ENCODE results near the gene TRAF2.

The TRAF2 gene

GRCh38 chr9:136944212-136944518, 57.8 kb downstream of the TRAF2 start:
- H3K4me1 ChIP-seq (ENCODE audit: control insufficient read depth, insufficient read depth, low read length): peaks cover 13% of the 10 kb centered on the region
- H3K9me3 ChIP-seq (ENCODE audit: control insufficient read depth, insufficient read depth, low read depth, low read length): no peaks in the 10 kb centered on the region
- 0 out of 2 replicates have a peak overlapping the region, but pooled peaks have one; percentile 34 for H3K27ac ChIP-seq (ENCODE audit: low read depth, low read length)
- peaks cover 36% of the 10 kb centered on the region for H3K36me3 ChIP-seq (ENCODE audit: control insufficient read depth, insufficient read depth, low read length)
- H3K27me3 ChIP-seq (ENCODE audit: control insufficient read depth, insufficient read depth, low read length): no peaks in the 10 kb centered on the region
- H3K9ac ChIP-seq (ENCODE audit: low read length): peak overlapping the region; percentile 87
- H3K4me3 ChIP-seq (ENCODE audit: low read depth, low read length): peak overlapping the region; percentile 87

DNA sequence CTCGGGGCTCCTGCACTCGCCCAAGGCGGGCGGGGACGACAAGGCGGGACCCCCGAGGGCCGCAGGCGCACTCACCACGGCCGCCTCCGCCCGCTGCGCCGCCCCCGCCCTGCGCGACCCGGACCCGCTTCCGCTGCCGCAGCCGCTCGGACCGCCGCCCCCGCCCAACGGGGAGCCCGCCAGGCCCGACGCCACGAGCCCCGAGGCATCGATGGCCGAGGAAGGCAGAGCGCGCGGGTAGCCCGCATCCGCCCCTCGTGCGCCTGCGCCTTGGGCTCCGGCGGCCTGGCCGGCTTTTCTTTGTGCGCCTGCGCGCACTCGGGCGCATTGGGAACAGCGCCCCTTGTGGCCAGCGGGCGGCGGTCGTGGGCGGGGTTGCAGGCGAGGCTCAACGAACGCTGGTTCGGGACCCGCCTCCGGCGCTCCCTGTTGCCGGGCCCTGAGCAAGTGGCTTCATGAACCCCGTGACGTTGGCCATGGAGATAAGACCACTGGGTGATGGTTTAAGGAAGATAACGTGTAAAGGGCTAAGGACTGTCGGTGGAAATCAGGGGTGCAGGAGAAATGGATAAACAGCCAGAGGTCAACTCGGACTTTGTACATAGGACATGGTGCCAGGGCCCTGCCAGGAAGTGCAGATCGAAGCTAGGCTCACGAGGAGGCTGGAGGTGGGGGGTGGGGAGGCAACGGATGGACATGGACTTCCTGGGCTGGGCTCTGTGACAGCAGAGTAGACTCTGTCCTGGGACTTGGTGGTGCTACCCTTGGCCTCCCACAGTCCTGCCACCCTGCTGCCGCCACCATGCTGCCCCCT, 58.4 kb downstream of the TRAF2 start, which contains the start of the genes C8G and FBXW5:
Gene C8G (plus strand): TSS at position 725 of the 814 bp plus-strand sequence. CDS start 78 bp downstream, at position 803.
Gene FBXW5 (minus strand): TSS at position 220 of the 814 bp plus-strand sequence. CDS start 655 bp downstream, outside the sequence.
- H3K4me1 ChIP-seq (ENCODE audit: control insufficient read depth, insufficient read depth, low read length): peaks cover 13% of the 10 kb centered on the region
- peak within 1 kb of the TSS; percentile 87 for H3K4me3 ChIP-seq (ENCODE audit: low read depth, low read length)
- no peaks in the 10 kb centered on the region for H3K9me3 ChIP-seq (ENCODE audit: control insufficient read depth, insufficient read depth, low read depth, low read length)
- 0 out of 2 replicates have a peak within 1 kb of the TSS, but pooled peaks have one; percentile 34 for H3K27ac ChIP-seq (ENCODE audit: low read depth, low read length)
- H3K36me3 ChIP-seq (ENCODE audit: control insufficient read depth, insufficient read depth, low read length): peaks cover 31% of the 10 kb centered on the region
- H3K27me3 ChIP-seq (ENCODE audit: control insufficient read depth, insufficient read depth, low read length): no peaks in the 10 kb centered on the region
- peak within 1 kb of the TSS; percentile 87 for H3K9ac ChIP-seq (ENCODE audit: low read length)

DNA sequence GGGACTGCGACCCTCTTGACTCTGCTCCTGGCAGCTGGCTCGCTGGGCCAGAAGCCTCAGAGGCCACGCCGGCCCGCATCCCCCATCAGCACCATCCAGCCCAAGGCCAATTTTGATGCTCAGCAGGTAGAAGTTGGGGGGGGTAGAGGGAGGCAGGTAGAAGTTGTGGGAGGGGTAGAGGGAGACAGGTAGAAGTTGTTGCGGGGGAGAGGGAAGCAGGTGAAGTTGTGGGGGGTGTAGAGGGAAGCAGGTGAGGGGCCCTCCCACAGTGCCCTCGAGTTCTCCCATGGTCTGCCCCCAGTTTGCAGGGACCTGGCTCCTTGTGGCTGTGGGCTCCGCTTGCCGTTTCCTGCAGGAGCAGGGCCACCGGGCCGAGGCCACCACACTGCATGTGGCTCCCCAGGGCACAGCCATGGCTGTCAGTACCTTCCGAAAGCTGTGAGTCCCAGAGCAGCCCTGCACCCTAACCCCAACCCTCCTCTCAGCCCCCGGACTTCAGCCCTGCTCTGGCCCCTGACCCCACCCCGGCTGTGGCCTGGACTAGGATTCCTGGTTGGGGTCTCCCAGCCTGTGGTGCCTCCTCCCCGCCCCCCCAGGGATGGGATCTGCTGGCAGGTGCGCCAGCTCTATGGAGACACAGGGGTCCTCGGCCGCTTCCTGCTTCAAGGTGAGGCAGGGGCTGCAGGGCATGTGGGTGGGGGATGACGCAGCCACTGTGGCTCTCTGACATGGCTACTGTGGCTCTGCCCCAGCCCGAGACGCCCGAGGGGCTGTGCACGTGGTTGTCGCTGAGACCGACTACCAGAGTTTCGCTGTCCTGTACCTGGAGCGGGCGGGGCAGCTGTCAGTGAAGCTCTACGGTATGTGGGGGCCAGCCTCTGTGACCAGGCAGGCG, 59.3 kb downstream of the TRAF2 start:
- Histone ChIP-seq H3K9me3 (ENCODE audit: control insufficient read depth, insufficient read depth, low read depth, low read length) (no peaks in the 10 kb centered on the region), H3K4me1 (ENCODE audit: control insufficient read depth, insufficient read depth, low read length) (peaks cover 17% of the 10 kb centered on the region), H3K9ac (ENCODE audit: low read length) (no peak overlapping the region), H3K36me3 (ENCODE audit: control insufficient read depth, insufficient read depth, low read length) (peaks cover 23% of the 10 kb centered on the region), H3K27ac (ENCODE audit: low read depth, low read length) (no peak overlapping the region), H3K27me3 (ENCODE audit: control insufficient read depth, insufficient read depth, low read length) (no peaks in the 10 kb centered on the region), H3K4me3 (ENCODE audit: low read depth, low read length) (no peak overlapping the region)

DNA sequence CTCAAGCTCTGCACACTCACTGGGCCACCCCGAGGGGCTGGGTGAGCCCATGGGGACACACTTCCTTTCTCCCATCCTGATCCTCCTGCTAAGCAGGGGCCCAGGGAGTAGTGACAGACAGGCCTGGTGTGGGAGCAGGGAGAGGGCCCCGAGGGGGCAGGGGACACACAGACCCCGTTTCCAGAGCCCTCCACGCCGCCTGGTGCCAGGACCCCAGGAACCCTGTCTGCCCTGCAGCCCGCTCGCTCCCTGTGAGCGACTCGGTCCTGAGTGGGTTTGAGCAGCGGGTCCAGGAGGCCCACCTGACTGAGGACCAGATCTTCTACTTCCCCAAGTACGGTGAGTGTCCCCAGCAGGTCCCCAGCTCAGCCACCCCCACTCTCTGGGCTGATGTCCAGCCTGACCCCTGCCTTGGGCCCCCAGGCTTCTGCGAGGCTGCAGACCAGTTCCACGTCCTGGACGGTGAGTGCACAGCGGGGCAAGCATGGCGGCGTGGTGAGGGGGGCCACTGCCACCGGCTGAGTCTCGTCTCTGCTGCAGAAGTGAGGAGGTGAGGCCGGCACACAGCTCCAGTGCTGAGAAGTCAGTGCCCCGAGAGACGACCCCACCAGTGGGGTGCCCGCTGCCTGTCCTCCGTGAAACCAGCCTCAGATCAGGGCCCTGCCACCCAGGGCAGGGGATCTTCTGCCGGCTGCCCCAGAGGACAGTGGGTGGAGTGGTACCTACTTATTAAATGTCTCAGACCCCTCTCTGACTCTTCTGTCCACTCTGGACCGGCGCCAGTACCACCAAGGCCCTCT, 60.1 kb downstream of the TRAF2 start:
- Histone ChIP-seq H3K36me3 (ENCODE audit: control insufficient read depth, insufficient read depth, low read length) (peaks cover 14% of the 10 kb centered on the region), H3K4me1 (ENCODE audit: control insufficient read depth, insufficient read depth, low read length) (peaks cover 20% of the 10 kb centered on the region), H3K4me3 (ENCODE audit: low read depth, low read length) (no peak overlapping the region), H3K9ac (ENCODE audit: low read length) (no peak overlapping the region), H3K27ac (ENCODE audit: low read depth, low read length) (no peak overlapping the region), H3K9me3 (ENCODE audit: control insufficient read depth, insufficient read depth, low read depth, low read length) (no peaks in the 10 kb centered on the region), H3K27me3 (ENCODE audit: control insufficient read depth, insufficient read depth, low read length) (no peaks in the 10 kb centered on the region)

GRCh38 chr9:136947028-136947891, 60.9 kb downstream of the TRAF2 start:
- H3K9me3 ChIP-seq (ENCODE audit: control insufficient read depth, insufficient read depth, low read depth, low read length): no peaks in the 10 kb centered on the region
- H3K27me3 ChIP-seq (ENCODE audit: control insufficient read depth, insufficient read depth, low read length): no peaks in the 10 kb centered on the region
- H3K9ac ChIP-seq (ENCODE audit: low read length): no peak overlapping the region
- H3K36me3 ChIP-seq (ENCODE audit: control insufficient read depth, insufficient read depth, low read length): peaks cover 6% of the 10 kb centered on the region
- H3K4me1 ChIP-seq (ENCODE audit: control insufficient read depth, insufficient read depth, low read length): peaks cover 20% of the 10 kb centered on the region
- no peak overlapping the region for H3K4me3 ChIP-seq (ENCODE audit: low read depth, low read length)
- H3K27ac ChIP-seq (ENCODE audit: low read depth, low read length): no peak overlapping the region

DNA sequence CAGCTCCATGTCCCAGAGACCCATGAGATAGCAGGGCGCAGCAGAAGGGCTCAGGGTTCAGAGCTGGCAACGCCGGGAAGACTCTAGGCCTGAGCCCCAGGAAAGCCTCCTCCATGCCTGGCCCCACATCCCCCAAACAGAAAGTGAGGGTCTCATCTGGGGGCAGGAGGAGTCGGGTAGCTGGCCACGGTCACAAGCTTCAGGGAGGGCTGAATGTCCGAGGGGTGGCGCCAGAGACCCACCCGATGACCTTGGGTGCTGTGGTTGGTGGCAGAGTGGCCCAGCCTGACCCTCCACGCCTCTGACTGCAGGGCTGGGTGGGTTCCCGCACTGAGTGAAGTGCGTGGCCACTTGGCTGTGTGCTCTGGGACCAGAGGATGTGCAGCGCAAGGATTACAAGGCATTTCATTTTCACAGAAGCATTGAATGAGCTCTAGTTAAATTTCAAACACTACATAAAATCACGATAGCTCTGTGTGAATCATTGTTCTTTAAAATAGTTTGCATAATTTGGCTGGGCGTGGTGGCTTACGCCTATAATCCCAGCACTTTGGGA, 61.7 kb downstream of the TRAF2 start:
- Histone ChIP-seq H3K4me3 (ENCODE audit: low read depth, low read length) (no peak overlapping the region), H3K27ac (ENCODE audit: low read depth, low read length) (no peak overlapping the region), H3K9ac (ENCODE audit: low read length) (no peak overlapping the region), H3K36me3 (ENCODE audit: control insufficient read depth, insufficient read depth, low read length) (no peaks in the 10 kb centered on the region), H3K4me1 (ENCODE audit: control insufficient read depth, insufficient read depth, low read length) (peaks cover 20% of the 10 kb centered on the region), H3K27me3 (ENCODE audit: control insufficient read depth, insufficient read depth, low read length) (no peaks in the 10 kb centered on the region), H3K9me3 (ENCODE audit: control insufficient read depth, insufficient read depth, low read depth, low read length) (no peaks in the 10 kb centered on the region)

DNA sequence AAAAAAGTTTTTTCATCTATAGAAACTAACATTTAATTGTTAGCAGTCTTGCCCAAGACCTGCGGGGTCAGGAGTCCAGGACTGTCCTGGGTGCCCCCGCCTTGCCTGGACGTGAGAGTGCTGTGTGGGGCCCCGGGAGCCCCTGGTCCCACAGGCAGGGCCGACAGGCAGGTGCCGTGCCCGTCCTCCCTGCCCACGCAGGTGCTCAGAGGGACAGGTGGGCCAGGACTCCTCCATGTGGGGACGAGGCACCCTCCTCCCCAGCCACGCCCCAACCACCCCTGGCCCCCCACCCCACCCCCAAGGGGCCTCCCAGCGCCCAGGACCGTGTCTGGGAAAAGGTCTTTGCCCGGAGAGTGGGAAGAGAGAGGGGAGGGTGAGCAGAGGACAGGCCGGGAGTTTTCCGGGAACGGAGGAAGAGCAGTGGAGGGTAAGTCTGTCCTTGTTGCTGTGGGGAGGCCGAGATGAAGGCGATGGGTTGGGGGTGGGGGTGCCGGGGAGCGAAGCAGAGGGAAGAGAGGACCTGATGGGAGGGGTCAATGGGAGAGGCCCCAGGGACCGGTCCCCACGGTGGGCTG, 63.0 kb downstream of the TRAF2 start:
- Histone ChIP-seq H3K4me3 (ENCODE audit: low read depth, low read length) (peak overlapping the region; percentile 69), H3K4me1 (ENCODE audit: control insufficient read depth, insufficient read depth, low read length) (peaks cover 16% of the 10 kb centered on the region; the same call in 1 of the 2 replicates), H3K36me3 (ENCODE audit: control insufficient read depth, insufficient read depth, low read length) (no peaks in the 10 kb centered on the region), H3K9me3 (ENCODE audit: control insufficient read depth, insufficient read depth, low read depth, low read length) (no peaks in the 10 kb centered on the region), H3K9ac (ENCODE audit: low read length) (no peak overlapping the region), H3K27ac (ENCODE audit: low read depth, low read length) (no peak overlapping the region), H3K27me3 (ENCODE audit: control insufficient read depth, insufficient read depth, low read length) (no peaks in the 10 kb centered on the region)

- Histone ChIP-seq H3K27ac (ENCODE audit: low read depth, low read length) (peak overlapping the region; percentile 7; the same call in 1 of the 2 replicates), H3K4me3 (ENCODE audit: low read depth, low read length) (peak overlapping the region; percentile 69), H3K4me1 (ENCODE audit: control insufficient read depth, insufficient read depth, low read length) (peaks cover 13% of the 10 kb centered on the region; the same call in 1 of the 2 replicates), H3K9me3 (ENCODE audit: control insufficient read depth, insufficient read depth, low read depth, low read length) (no peaks in the 10 kb centered on the region), H3K27me3 (ENCODE audit: control insufficient read depth, insufficient read depth, low read length) (no peaks in the 10 kb centered on the region), H3K9ac (ENCODE audit: low read length) (peak overlapping the region; percentile 28), H3K36me3 (ENCODE audit: control insufficient read depth, insufficient read depth, low read length) (no peaks in the 10 kb centered on the region)
Measured at GRCh38 chr9:136949817-136950655, 63.7 kb downstream of the TRAF2 start.
